MM.1S (cell line): ENCODE measurements around the gene ST7.
"Not testable (repeated sequence)": the region's sequence is repeated elsewhere in the genome, so short reads cannot be mapped to it uniquely, and the experiment has no call there.

Experiments used
- DNase-seq: peaks from one replicate; pipeline ENCODE4 v3.0.0-alpha.2; 2015
- H2AFZ ChIP-seq: fragments of 300-600 bp; sonication (generic); 2 replicates; pipeline ENCODE4 v1.6.0; 2016; ENCODE audit warnings: antibody characterized with exemption, low read length
- H3F3A ChIP-seq: fragments of 300-600 bp; sonication (generic); 2 replicates; pipeline ENCODE4 v1.6.1; 2016; ENCODE audit warnings: mild to moderate bottlenecking, antibody characterized with exemption, low read length, moderate library complexity, mixed read lengths; ENCODE audit not compliant: insufficient read depth
- H3K27ac ChIP-seq: fragments of 300-600 bp; sonication (generic); 2 replicates; pipeline ENCODE4 v1.5.1; 2016; ENCODE audit warnings: mild to moderate bottlenecking, low read length
- H3K27me3 ChIP-seq: fragments of 300-600 bp; sonication (generic); replicated peaks from 2 replicates; pipeline ENCODE4 v1.6.0; 2016; ENCODE audit warnings: low read length; ENCODE audit not compliant: insufficient read depth
- H3K36me3 ChIP-seq: fragments of 300-600 bp; sonication (generic); replicated peaks from 2 replicates; pipeline ENCODE4 v1.6.1; 2016; ENCODE audit warnings: mild to moderate bottlenecking, low read length, mixed read lengths; ENCODE audit not compliant: insufficient read depth
- H3K4me1 ChIP-seq: fragments of 300-600 bp; sonication (generic); 2 replicates; pipeline ENCODE4 v1.6.1; 2016; ENCODE audit warnings: low read length, mixed read lengths
- H3K4me2 ChIP-seq: fragments of 300-600 bp; sonication (generic); 2 replicates; pipeline ENCODE4 v1.6.0; 2016; ENCODE audit warnings: low read depth, low read length
- H3K4me3 ChIP-seq: fragments of 300-600 bp; sonication (generic); 2 replicates; pipeline ENCODE4 v1.5.1; 2016; ENCODE audit warnings: low read length, mixed read lengths
- H3K79me2 ChIP-seq: fragments of 300-600 bp; sonication (generic); 2 replicates; pipeline ENCODE4 v1.6.1; 2016; ENCODE audit warnings: mixed run types, low read length, mixed read lengths
- H3K9ac ChIP-seq: fragments of 300-600 bp; sonication (generic); 2 replicates; pipeline ENCODE4 v1.6.1; 2016; ENCODE audit warnings: low read length, mixed read lengths
- H3K9me2 ChIP-seq: fragments of 300-600 bp; sonication (generic); replicated peaks from 2 replicates; pipeline ENCODE4 v1.6.1; 2016; ENCODE audit warnings: mild to moderate bottlenecking, low read length, mixed read lengths; ENCODE audit not compliant: insufficient read depth
- H3K9me3 ChIP-seq: fragments of 300-600 bp; sonication (generic); replicated peaks from 2 replicates; pipeline ENCODE4 v1.6.1; 2016; ENCODE audit warnings: mild to moderate bottlenecking, low read length, mixed read lengths; ENCODE audit not compliant: insufficient read depth
- H4K20me1 ChIP-seq: fragments of 300-600 bp; sonication (generic); 2 replicates; pipeline ENCODE4 v1.6.1; 2016; ENCODE audit warnings: mild to moderate bottlenecking, low read length, moderate library complexity, mixed read lengths; ENCODE audit not compliant: insufficient read depth
- CTCF ChIP-seq: fragments of 300-600 bp; sonication (generic); IDR thresholded peaks from 2 replicates; pipeline ENCODE4 v1.5.1; 2016; ENCODE audit warnings: antibody characterized with exemption, low read length, mixed read lengths
- EZH2 ChIP-seq: fragments of 300-600 bp; sonication (generic); optimal IDR thresholded peaks from 2 replicates; pipeline ENCODE3; 2017; ENCODE audit warnings: low read depth, mild to moderate bottlenecking, antibody characterized with exemption, low read length, mixed read lengths
- EZH2phosphoT487 ChIP-seq: fragments of 300-600 bp; sonication (generic); IDR thresholded peaks from 2 replicates; pipeline ENCODE4 v1.6.1; 2018; ENCODE audit warnings: antibody characterized with exemption, low read length

The ST7 gene

GRCh38 chr7:117119192-117119924 is 166.1 kb downstream of the ST7 start:
- Histone ChIP-seq H3K9me3 (no peaks in the 10 kb centered on the region), H3K4me1 (peaks cover 4% of the 10 kb centered on the region), H3F3A (peaks cover 2% of the 10 kb centered on the region), H3K79me2 (no peaks in the 10 kb centered on the region), H3K9me2 (no peaks in the 10 kb centered on the region), H4K20me1 (no peaks in the 10 kb centered on the region), H3K27me3 (no peaks in the 10 kb centered on the region), H3K9ac (no peak overlapping the region), H3K36me3 (no peaks in the 10 kb centered on the region), H3K27ac (no peak overlapping the region), H3K4me3 (no peak overlapping the region), H3K4me2 (no peak overlapping the region), H2AFZ (no peak overlapping the region)
- DNase-seq = peak; percentile 83
- TF ChIP-seq EZH2phosphoT487 = no peak
- TF ChIP-seq CTCF = peak; percentile 94

- H3K4me1 ChIP-seq = peaks cover 11% of the 10 kb centered on the region
Observed at GRCh38 chr7:117120321-117120720, 167.0 kb downstream of the ST7 start.

DNA sequence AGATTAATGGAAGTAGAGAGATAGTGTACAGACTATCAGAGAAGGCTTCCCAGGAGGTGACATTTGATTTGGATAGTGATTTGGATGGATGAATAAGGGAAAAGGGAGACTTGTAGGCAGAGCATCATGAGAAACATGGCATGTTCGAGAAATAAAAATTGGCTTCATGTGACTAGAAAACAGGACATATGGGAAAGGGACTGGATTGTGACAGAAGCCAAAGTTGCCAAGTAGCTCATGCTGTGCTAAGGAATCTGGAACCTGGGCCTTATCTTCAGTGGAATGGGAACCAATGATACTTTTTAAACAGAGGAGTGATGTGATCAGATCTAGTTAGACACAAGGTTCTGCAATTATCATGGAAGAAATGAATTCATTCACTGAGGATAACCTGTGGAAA is 168.7 kb downstream of the ST7 start:
- not testable (repeated sequence) for H4K20me1 ChIP-seq, H3F3A ChIP-seq, H2AFZ ChIP-seq, H3K27me3 ChIP-seq, DNase-seq, H3K9ac ChIP-seq, H3K36me3 ChIP-seq, H3K9me3 ChIP-seq, H3K79me2 ChIP-seq, H3K27ac ChIP-seq, H3K4me3 ChIP-seq, H3K4me2 ChIP-seq, H3K9me2 ChIP-seq
- peaks cover 11% of the 10 kb centered on the region for H3K4me1 ChIP-seq

More at GRCh38 chr7:117120321-117120720, 167.0 kb downstream of the ST7 start:
- not testable (repeated sequence) for H4K20me1 ChIP-seq, H3K27me3 ChIP-seq, H3K36me3 ChIP-seq, DNase-seq, H3K9me2 ChIP-seq, H3K9me3 ChIP-seq, H3K4me2 ChIP-seq, H3K27ac ChIP-seq, H3K4me3 ChIP-seq, H3K9ac ChIP-seq, H3F3A ChIP-seq, H2AFZ ChIP-seq, H3K79me2 ChIP-seq

- TF ChIP-seq CTCF (no peak), EZH2 (no peak), EZH2phosphoT487 (no peak)
- no peaks in the 10 kb centered on the region for H4K20me1 ChIP-seq
- DNase-seq = no peak
- peaks cover 11% of the 10 kb centered on the region for H3K4me1 ChIP-seq
- no peaks in the 10 kb centered on the region for H3K79me2 ChIP-seq
- H3K9me3 ChIP-seq = no peaks in the 10 kb centered on the region
- peaks cover 8% of the 10 kb centered on the region for H3F3A ChIP-seq
- no peaks in the 10 kb centered on the region for H3K27me3 ChIP-seq
- no peak overlapping the region for H3K27ac ChIP-seq
- H3K9me2 ChIP-seq = no peaks in the 10 kb centered on the region
- H3K9ac ChIP-seq = no peak overlapping the region
- no peaks in the 10 kb centered on the region for H3K36me3 ChIP-seq
- no peak overlapping the region for H2AFZ ChIP-seq
- H3K4me3 ChIP-seq = no peak overlapping the region
- no peak overlapping the region for H3K4me2 ChIP-seq
Observed at GRCh38 chr7:117122536-117122935, 169.2 kb downstream of the ST7 start.
